CD4-positive, alpha-beta T cell (primary cell): ENCODE results near the gene RFXAP. TPM values are rescaled to one million over a fixed set of nuclear protein-coding genes. Genes with fewer than 3 reads are reported as not detected.

Experiments
- ATAC-seq: fragments of 200-7000 bp; cut with Tn5 transposase; one replicate; pipeline ENCODE4 v1.10.0; 2022; ENCODE audit warnings: mild to moderate bottlenecking; ENCODE audit not compliant: poor library complexity
- CTCF ChIA-PET: fragments of 350-600 bp; sonication (Branson Sonifier 250); formaldehyde crosslinking; loops from one replicate; lab custom pipeline; 2021; ENCODE audit warnings: antibody characterized with exemption, inconsistent platforms; lab: Charles Lee
- POLR2A ChIA-PET: fragments of 350-600 bp; sonication (Branson Sonifier 250); formaldehyde crosslinking; loops from one replicate; lab custom pipeline; 2021; ENCODE audit warnings: antibody characterized with exemption, inconsistent platforms; lab: Charles Lee
- DNase-seq, 14 experiments: peaks; one replicate each; pipeline ENCODE4 v3.0.0-alpha.2; 2013 to 2020; ENCODE audit warnings: mixed read lengths in 2 of 14
- H3K27ac ChIP-seq, 2 donors: one replicate each; pipeline versions ENCODE4 v1.5.1 to v1.7.0; 2013; ENCODE audit warnings: low read length in 2 of 2, low read depth in 1 of 2, mild to moderate bottlenecking in 1 of 2
- H3K27me3 ChIP-seq, 2 experiments: 1 replicate in 1 of 2; 2 replicates in 1 of 2; pipeline versions ENCODE4 v1.6.1 to v1.7.0; 2013; ENCODE audit warnings: low read length in 2 of 2, control low read depth in 1 of 2, mild to moderate bottlenecking in 1 of 2, moderate library complexity in 1 of 2; ENCODE audit not compliant: insufficient read depth in 2 of 2, control insufficient read depth in 1 of 2
- H3K36me3 ChIP-seq: one replicate; pipeline ENCODE4 v1.6.1; 2013; ENCODE audit warnings: low read length, control low read depth; ENCODE audit not compliant: insufficient read depth
- H3K4me1 ChIP-seq: one replicate; pipeline ENCODE4 v1.6.1; 2013; ENCODE audit warnings: low read length, control low read depth; ENCODE audit not compliant: insufficient read depth
- H3K4me3 ChIP-seq: one replicate; pipeline ENCODE4 v1.5.1; 2013; ENCODE audit warnings: mild to moderate bottlenecking, low read length, moderate library complexity
- H3K9me3 ChIP-seq, 2 experiments: 1 replicate in 1 of 2; 2 replicates in 1 of 2; pipeline versions ENCODE4 v1.6.1 to v1.7.0; 2013; ENCODE audit warnings: low read length in 2 of 2, mild to moderate bottlenecking in 2 of 2, control low read depth in 1 of 2, moderate library complexity in 1 of 2; ENCODE audit not compliant: control insufficient read depth in 1 of 2, insufficient read depth in 1 of 2
- H3K27ac Mint-ChIP-seq: one replicate; pipeline ENCODE4 v1.8.0; 2020; ENCODE audit warnings: mixed read lengths
- H3K27me3 Mint-ChIP-seq: one replicate; pipeline ENCODE4 v1.8.0; 2021; ENCODE audit warnings: mixed read lengths
- H3K36me3 Mint-ChIP-seq: one replicate; pipeline ENCODE4 v1.8.0; 2021; ENCODE audit warnings: low read depth, mixed read lengths
- H3K4me1 Mint-ChIP-seq: one replicate; pipeline ENCODE4 v1.8.0; 2021; ENCODE audit warnings: low read depth, mixed read lengths
- H3K4me3 Mint-ChIP-seq: one replicate; pipeline ENCODE4 v1.8.0; 2020; ENCODE audit warnings: mild to moderate bottlenecking, mixed read lengths
- H3K9me3 Mint-ChIP-seq: one replicate; pipeline ENCODE4 v1.8.0; 2020; ENCODE audit warnings: mixed read lengths
- CTCF ChIP-seq: fragments of 200-600 bp; IDR thresholded peaks from one replicate; pipeline ENCODE4 v1.8.0; 2022; ENCODE audit warnings: antibody characterized with exemption, mild to moderate bottlenecking
- intact Hi-C, 2 experiments: fragments of 100-400 bp; cut with DNase I in 1 of 2; cut with micrococcal nuclease in 1 of 2; formaldehyde crosslinking; loops; one replicate each; pipeline versions ENCODE4 v1.15.1 to v1.9.0; 2023 to 2025; cut with DNase I, micrococcal nuclease
- total RNA-seq, 174 experiments: library from RNA in 2 of 174; stranded (reverse) in 2 of 174; gene quantifications; one replicate each; pipeline ENCODE4 v1.2.3 and lab custom pipeline; 2021 to 2026

Gene RFXAP
- total RNA-seq, 2 experiments from 2014 or later, result 5.8 to 6.0 TPM

GRCh38 chr13:36801035-36801434 lies 18.0 kb upstream of the RFXAP start:
- Histone ChIP-seq H3K4me1 (no peaks in the 10 kb centered on the region), H3K4me3 (no peak overlapping the region), H3K9me3 (no peaks in the 10 kb centered on the region), H3K27ac (no peak overlapping the region), H3K36me3 (no peaks in the 10 kb centered on the region), H3K27me3 (peaks cover 0 to under 1% of the 10 kb centered on the region in 2 experiments)
- H3K4me3 Mint-ChIP-seq, result no peak overlapping the region
- CTCF ChIA-PET, result interaction anchor here (1.0 kb wide), 1 partner anchor 11 kb away, joined by 3 read pairs; no protein-coding TSS in a partner anchor
- no peak for DNase-seq
- H3K27me3 Mint-ChIP-seq, result peaks cover 32% of the 10 kb centered on the region
- TF ChIP-seq CTCF, result no peak
- intact Hi-C loops, result no loop called here
- H3K4me1 Mint-ChIP-seq, result no peaks in the 10 kb centered on the region
- no peak overlapping the region for H3K27ac Mint-ChIP-seq
- no peaks in the 10 kb centered on the region for H3K9me3 Mint-ChIP-seq
- POLR2A ChIA-PET, result no interaction called here
- no peaks in the 10 kb centered on the region for H3K36me3 Mint-ChIP-seq
- ATAC-seq, result no peak

GRCh38 chr13:36804588-36804987 lies 14.4 kb upstream of the RFXAP start:
- H3K9me3 Mint-ChIP-seq, result no peaks in the 10 kb centered on the region
- H3K27me3 ChIP-seq, result peaks cover 2 to 5% of the 10 kb centered on the region in 2 experiments
- no peaks in the 10 kb centered on the region for H3K4me1 ChIP-seq
- ATAC-seq (no peak), DNase-seq (no peak)
- no peaks in the 10 kb centered on the region for H3K36me3 Mint-ChIP-seq
- no peak overlapping the region for H3K4me3 Mint-ChIP-seq
- TF ChIP-seq CTCF, result no peak
- H3K36me3 ChIP-seq, result no peaks in the 10 kb centered on the region
- no peak overlapping the region for H3K27ac ChIP-seq
- H3K4me1 Mint-ChIP-seq, result no peaks in the 10 kb centered on the region
- H3K4me3 ChIP-seq, result no peak overlapping the region
- ChIA-PET POLR2A (no interaction called here), CTCF (no interaction called here)
- H3K9me3 ChIP-seq, result no peaks in the 10 kb centered on the region
- intact Hi-C loops, result no loop called here
- H3K27ac Mint-ChIP-seq, result no peak overlapping the region
- peaks cover 52% of the 10 kb centered on the region for H3K27me3 Mint-ChIP-seq

- CTCF ChIA-PET, result no interaction called here
- TF ChIP-seq CTCF, result no peak
- POLR2A ChIA-PET, result no interaction called here
- DNase-seq, result no peak
- Mint-ChIP-seq H3K4me3 (no peak overlapping the region), H3K27ac (no peak overlapping the region), H3K27me3 (peaks cover 63% of the 10 kb centered on the region), H3K36me3 (no peaks in the 10 kb centered on the region), H3K4me1 (no peaks in the 10 kb centered on the region), H3K9me3 (no peaks in the 10 kb centered on the region)
- Histone ChIP-seq H3K9me3 (no peaks in the 10 kb centered on the region), H3K36me3 (no peaks in the 10 kb centered on the region), H3K27ac (no peak overlapping the region), H3K4me3 (no peak overlapping the region), H3K4me1 (no peaks in the 10 kb centered on the region), H3K27me3 (peaks cover 2 to 9% of the 10 kb centered on the region in 2 experiments)
- no peak for ATAC-seq
- intact Hi-C loops, result no loop called here
Observed at GRCh38 chr13:36806102-36806501, 12.9 kb upstream of the RFXAP start.
